NCI-H187 (cell line): ENCODE results near the gene NCS1.

ENCODE experiments used
- DNase-seq, 2 experiments: peaks; one replicate each; lab custom pipeline; 2025; lab: John Stamatoyannopoulos, UW

NCS1 gene

DNA sequence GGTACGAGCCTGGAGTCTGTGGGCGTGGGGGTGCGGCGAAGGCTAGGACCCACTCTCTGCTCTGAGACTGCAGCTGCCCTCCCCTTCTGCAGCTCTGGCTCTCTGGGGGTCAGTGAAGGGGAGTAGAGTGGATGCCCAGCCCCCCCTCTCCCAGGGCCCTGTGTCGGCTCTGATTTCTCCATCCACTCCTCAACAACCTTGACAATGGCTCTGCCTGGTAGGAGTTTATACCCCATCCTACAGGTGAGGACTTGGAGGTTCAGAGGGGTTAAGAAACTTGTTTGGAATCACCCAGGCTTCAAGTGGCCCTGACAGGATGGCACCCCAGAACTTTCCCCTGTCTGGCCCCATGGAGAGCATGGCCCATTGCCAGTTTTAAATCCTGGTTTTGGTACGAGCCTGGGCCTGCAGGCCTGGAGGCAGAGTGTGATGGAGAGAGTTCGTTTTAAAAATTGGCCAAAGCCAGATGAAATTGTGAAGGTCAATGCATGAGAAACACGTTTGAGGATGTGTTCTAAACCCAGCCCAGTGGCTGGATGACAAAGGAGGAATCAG, 22.3 kb downstream of the NCS1 start:
- DNase-seq: no peak

DNA sequence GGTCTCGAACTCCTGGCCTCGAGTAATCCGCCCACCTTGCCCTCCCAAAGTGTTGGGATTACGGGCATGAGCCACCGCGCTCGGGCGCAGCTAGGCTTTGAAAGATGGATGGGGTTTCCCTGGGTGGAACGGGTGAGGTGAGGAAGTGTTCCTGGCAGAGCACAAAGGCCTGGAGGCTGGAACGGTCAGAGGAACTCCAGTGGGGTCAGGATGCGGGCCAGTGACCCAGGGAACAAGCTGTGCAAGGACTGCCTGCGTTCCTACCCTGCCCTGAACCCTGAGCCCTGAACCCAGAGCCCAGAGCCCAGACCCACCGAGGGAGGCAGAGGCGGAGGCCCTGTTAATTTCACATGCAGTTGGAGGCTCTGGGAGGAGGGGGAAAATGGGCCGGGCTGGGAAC, 23.4 kb downstream of the NCS1 start:
- DNase-seq: no peak

DNA sequence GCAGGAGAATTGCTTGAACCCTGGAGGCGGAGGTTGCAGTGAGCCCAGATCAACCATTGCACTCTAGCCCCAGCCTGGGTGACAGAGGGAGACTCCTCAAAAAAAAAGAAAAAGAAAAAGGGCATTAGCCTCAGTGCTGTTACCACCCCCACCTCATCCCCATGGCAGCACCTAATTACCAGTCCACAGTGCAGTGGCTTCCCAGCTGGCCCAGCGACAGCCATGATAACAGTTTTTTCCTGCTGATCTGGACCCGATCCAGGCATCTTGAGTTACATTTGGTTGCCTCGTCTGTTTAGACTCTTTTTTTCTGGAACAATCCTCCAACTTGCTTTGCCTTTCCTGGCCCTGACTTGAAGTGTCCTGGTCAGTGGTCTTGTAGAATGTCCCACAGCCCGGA, 24.4 kb downstream of the NCS1 start:
- no peak for DNase-seq

DNA sequence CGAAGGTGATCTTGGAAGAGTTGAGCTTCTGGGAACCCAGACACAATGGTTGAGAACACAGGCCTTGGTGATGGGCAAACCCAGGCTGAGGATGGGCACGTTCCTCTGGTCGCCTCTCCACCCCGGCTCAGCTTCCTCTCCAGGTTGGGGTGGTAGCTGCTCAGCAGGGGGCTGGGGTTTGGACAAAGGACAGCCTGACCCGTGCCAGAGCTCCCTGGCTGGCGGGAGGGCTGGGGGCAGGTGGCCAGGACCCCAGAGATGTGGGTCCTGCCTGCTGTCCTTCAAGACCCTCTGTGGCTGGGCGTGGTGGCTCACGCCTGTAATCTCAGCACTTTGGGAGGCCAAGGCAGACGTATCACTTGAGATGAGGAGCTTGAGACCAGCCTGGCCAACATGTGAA, 25.2 kb downstream of the NCS1 start:
- DNase-seq: no peak

DNA sequence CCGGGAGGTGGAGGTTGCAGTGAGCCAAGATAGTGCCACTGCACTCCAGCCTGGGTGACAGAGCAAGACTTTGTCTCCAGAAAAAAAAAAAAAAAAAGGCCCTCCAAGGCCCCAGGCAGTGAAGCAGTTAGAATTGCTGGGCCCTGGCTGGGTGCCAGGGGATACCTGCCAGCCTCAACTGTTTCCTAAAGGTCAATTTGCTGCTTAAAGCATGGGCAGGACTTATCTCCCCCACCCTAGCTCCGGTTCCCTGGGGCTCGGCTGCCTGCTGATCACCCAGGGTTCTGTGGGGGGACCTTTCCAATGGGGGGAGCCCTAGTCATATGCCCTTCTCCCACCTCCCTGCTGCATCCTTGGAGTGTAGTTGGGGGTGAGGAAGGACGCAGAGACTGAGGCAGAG, 25.7 kb downstream of the NCS1 start:
- DNase-seq: no peak

DNA sequence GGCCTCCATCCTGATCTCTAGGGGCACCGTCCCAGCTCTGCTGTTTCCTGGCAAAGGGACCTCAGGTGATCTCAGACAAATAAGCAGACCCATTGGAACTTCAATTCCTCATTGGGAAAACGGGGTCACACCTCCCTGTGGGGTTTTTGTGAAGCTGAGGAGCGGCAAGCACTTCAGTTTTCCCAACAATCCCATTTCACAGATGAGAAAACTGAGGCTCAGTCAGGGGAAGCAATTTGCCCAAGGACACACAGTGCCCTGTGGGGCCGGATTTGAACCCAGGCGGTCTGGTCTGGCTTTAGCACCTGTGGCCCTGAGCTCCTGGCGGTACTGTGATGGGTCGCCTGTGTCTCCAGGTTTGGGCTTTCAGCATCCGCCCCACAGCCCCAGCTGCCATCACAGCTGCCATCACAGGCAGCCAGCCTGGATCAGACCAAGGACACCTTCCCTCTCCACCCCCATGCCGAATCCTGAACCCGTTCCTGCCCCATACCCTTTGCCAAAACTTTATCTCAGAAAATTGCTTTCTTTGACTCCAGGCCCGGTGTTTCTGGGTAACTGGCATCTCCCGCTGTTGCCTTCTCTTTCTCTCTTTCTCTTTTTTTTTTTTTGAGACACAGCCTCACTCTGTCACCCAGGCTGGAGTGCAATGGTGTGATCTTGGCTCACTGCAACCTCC, 26.4 kb downstream of the NCS1 start:
- no peak for DNase-seq

DNA sequence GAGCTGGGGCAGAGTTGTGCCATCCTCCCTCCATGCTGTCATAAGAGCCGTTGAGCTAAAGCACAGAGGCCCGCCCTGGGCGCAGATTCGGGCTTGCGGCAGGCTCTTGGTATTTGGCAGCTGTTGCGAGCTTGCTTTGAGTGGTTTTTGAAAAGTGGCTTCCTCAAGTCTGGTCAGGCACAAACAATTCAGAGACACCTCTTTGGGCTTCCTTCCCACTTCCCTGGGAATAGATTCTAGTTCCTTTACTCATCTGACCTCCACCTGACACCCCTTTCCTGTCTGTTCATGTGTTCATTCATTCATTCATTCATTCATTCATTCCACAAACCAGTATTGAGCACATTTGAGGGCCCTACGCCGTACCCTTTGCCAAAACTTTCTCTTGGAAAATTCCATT, 27.4 kb downstream of the NCS1 start:
- DNase-seq: no peak

DNA sequence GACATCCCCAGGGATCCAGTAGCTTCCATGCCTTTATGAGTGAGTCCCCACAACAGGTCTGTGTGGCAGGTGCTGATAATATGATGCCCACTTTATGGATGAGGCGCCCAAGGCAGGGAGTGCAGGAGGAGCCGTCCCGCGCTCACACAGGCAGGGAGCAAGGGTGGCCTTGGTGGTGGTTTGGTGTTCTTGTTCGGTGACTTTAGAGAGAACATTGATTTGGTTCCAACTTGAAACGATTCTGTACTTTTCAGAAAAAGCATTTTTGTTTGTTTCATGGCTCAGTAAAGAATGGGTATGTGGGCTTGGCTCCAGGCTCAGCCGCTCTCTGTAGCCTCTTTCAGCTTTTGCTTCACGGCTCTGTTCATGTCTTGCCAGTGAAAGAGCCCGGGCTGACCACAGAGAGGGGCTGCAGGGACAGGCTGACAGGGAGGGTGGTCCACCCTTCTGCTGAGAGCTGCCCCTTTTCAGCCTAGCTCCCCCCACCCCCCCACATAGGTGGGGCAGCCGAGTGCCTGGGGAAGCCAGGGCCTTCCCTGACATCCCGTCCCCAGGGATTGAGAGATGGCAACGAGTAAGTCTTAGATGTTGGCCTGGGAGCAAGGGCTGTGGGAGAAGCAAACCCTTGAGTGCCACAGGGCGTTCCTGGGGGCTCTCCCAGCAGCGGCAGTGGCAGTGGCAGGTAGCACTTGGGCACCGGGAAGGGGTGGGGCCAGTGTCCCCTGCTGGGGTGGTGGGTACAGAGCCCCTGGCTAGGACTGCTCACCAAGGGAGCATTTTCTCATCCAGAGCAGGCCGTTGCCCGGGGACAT, 28.0 kb downstream of the NCS1 start:
- no peak for DNase-seq

DNA sequence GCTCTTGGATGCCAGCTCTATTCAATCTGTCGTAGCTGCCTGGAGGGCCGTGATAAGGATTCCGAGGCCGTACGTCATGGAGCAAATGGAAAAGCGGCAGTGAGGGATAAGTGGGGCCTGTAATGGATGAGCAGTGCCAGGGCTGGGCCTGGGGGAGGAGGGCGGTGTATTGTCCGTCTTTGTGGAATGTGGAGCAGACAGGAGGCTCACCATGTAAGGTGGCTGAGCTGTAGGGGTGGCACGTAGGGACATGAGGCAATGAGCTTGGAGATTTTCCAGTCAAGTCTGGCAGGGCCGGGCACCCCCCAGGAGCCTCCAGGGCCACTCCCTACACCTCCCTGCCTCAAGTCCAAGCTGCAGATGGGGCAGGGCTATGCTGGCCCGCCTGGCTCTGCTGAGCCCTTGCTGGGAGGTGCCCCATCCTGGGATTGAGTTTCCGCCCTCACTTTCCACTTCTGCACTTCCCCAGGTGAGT, 29.2 kb downstream of the NCS1 start:
- no peak for DNase-seq

DNA sequence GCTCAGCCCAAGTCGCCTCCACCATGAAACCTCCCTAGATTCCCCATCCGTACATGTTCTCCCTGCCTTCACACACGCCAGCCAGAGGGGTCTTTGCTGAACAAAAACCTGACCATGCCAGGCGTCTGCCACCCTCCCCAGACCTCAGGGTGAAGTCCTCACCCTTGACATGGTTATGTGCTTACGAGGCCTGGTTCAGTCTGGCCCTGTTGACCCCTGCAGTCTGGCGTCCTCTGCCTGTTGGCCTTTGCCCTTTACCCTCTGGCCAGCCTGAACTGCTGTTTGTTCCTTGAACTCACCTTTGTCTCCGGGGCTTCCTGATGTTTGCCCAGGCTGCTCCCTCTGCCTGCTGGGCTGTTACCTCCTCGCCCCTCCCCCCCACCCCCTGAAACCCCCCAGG, 29.8 kb downstream of the NCS1 start:
- DNase-seq: no peak

DNA sequence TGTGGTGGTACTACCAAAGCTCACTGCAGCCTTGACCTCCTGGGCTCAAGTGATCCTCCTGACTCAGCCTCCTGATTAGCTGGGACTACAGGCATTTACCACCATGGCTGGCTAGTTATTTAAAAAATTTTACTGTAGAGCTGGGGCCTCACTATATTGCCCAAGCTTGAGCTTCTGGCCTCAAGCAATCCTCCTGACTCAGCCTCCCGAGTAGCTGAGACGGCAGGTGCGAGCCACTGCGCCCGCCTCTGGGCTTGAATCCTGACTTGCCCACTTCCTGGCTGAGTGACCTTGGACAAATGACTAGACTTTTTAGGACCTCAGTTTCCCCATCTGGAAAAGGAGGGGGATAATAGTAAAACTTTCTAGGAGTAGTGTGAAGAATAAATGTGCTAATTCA, 32.1 kb downstream of the NCS1 start:
- DNase-seq: no peak

DNA sequence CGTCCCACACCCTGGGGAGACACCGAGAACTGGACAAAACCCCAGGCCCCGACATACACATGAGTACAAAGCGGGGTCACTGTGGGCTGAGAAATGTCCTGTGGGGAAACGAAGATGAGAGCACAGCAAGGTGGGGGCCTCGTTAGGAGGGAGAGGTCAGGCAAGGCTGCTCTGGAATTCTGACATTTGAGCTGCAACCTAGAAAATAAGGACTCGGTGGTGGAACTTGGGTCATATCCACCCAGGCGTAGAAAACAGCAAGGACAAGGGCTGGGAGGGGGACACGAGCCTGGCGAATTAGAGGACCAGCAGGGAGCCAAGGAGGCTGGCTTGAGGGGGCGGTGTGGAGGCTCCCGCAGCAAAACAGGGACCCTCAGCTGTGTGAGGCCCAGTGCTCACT, 32.8 kb downstream of the NCS1 start:
- DNase-seq: no peak

DNA sequence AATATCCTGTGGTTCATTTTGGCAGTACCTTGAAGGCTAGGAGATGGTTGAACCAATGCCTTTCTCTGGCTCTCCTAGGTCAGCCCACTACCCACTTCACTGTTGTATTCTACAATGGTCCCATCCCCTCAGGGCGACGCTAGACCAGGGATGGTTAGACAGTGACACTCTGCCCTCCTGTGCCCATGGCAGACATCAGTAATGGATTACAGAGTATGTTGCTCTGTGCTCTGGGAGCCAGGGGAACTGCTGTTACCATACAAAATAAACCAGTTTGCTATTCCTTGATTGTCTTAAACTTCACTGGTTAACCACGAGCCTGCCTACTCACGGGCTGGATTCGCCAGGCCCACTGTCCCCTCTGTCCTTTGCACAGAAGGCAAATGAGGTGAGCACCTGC, 33.7 kb downstream of the NCS1 start:
- DNase-seq: no peak

DNA sequence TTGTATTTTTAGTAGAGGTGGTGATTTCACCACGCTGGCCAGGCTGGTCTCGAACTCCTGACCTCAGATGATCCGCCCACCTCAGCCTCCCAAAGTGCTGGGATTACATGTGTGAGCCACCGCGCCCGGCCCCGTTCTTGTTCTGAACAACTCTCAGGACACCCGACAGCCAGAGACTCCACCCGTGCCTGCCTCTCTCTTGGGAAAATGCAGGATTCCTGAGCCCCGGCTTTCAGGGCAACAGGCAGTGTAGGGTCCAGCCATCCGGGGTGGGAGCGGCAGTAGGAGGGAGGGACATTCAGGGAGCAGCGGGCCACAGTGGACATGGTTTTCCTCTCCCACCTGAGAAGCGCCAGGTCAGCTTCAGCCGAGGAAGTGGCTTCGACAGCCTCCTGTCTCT, 34.4 kb downstream of the NCS1 start:
- no peak for DNase-seq

DNA sequence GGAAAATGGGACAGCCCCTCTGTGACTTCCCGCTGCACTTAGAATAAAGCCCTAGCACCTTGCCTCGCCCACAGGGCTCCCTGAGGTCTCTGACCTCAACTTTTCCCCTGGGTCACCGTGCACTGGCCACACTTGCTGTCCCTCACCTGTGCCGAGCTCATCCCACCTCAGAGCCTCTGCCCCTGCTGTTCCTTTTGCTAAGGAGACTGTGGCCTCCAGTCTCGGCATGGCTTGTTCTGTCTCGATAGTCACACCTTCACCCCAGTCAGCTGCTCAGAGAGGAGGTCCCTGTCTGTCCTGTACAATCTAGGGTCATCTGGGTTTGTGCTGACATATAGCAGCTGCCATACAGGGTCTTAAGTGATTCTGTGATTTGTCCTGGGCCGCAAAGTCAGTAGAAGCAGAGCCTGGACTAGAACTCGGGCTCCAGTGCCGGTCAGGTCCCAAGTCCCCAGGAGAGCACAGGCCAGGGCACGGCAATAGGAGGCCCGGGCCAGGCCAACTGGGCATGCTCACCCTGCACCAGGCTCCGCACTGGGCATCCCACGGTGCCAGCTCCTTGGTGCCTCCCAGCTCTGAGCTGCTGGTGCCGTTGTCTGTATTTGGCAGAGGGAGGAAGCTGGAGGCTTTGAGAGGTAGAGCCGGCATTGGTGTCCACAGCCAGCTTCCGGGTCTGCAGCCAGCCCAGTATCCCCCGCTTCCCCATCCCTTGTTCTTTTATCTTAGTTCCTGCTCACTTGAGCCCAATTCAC, 35.2 kb downstream of the NCS1 start:
- no peak for DNase-seq

DNA sequence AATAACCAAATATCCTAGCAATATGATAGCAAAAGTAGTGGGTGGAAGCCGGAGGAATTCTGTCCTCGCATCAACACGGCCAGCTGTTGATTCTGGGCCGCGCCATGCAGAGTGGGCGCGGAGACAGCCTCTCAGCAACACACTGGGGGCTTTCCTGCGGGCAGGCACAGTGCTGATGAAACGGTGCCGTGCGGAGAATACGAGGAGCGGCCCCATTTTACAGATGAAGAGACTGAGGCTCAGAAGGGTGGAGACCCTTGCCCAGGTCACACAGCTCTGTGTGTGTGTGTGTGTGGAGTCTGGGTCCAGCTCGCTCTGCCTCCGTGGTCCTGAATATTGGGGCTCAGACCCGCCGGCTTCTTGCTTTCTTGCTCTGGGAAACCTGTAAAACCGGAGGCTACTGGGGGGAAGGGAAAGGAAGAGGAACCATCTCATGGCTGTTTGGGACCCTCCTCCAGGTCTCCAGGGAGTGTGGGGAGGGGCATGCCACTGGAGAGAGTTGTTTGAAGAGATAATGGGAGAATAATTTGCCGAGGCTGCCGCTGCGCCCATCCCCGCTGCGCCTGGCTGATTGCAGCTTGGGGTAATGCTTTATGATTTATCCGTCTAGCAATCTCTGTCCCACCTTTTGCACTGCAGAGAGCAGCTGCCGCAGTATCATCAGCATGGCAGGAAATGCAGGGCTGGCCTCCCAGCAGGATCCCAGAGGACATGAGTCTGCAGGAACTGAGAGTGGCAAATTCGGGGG, 36.6 kb downstream of the NCS1 start:
- no peak for DNase-seq

DNA sequence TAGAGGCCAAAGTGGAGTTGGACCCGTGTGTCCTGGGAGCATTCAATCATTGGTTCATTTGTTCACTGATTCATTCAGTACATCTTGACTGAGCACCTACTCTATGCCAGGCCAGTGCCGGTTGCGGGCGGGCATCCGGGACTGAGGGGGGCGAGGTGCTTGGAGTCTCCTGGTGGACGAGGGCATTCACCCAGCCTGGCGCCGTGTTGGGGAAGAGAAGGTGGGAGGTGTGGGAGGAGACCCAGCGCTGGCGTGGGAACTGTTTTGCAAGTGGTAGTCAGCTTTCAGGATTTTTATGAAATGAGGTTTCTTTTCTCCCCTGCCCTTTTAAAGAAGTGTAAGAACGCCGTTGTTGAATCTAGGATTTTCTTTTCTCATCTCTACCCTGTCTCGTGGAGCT, 37.2 kb downstream of the NCS1 start:
- no peak for DNase-seq

DNA sequence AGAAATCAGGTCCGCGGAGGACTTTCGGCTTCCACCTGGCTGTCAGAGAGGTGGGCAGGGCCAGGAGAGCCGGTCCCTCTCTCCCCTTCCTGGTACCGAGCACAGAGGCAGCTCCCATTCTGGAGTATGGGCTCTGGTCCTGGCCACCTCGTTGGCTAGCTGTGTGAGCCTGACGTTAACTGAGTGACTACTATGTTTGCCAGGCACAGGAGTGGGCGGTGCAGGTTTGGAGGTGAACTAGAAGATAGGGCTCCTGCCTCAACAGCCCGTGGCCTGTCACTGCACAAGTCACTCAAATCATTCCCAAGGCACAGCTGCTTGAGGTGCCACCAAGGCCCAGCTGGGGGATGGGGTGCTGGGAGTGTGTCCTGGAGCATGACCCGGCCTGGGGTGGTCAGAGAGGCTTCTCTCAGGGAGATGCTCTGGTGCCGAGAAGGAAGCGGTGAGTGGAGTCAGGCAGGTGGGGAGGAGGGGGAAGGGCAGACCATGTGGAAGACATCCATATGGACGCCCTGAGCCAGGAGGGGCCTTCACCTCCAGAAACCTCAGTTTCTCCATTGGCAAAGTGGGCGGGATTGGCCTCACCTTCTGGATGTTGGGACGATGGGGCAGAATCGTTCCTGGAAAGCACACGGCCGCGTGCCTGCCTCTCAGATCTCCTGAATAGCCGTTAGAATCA, 39.5 kb downstream of the NCS1 start:
- no peak for DNase-seq

DNA sequence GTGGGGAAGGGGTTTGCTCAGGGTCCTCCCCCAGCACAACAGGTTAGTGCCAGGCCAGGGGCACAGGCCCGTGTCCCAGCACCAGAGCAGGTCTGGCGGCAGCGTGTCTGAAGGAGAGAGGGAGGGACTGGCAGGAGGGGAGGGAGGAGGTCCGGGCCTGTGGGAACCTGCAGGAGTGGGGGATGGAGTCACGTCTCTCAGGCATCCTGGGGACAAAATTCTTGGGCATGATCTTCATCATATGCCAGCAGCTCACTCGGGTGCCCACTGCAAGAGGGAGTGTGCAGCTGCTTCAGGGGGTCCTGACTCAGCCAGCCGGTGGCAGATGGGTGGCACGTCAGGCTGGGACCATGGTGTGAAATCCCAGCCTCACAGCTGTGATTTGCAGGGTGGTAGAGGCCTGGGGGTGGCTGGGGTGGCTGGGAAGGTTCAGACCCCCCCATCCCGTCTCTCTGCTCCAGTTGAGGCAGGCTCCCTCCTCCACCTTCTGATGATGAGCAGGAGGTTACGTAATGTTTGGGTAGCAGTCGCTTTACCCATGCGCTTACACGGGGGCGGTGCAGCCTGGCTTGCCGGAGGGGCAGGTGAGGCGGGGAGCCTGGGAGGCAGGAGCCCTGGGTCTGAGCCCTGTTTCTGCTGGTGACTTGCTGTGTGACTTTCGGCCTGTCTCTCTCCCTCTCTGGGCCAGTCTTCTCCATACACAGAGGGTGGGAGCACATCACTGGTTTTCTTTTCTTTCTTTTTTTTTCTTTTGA, 40.5 kb downstream of the NCS1 start:
- no peak for DNase-seq

DNA sequence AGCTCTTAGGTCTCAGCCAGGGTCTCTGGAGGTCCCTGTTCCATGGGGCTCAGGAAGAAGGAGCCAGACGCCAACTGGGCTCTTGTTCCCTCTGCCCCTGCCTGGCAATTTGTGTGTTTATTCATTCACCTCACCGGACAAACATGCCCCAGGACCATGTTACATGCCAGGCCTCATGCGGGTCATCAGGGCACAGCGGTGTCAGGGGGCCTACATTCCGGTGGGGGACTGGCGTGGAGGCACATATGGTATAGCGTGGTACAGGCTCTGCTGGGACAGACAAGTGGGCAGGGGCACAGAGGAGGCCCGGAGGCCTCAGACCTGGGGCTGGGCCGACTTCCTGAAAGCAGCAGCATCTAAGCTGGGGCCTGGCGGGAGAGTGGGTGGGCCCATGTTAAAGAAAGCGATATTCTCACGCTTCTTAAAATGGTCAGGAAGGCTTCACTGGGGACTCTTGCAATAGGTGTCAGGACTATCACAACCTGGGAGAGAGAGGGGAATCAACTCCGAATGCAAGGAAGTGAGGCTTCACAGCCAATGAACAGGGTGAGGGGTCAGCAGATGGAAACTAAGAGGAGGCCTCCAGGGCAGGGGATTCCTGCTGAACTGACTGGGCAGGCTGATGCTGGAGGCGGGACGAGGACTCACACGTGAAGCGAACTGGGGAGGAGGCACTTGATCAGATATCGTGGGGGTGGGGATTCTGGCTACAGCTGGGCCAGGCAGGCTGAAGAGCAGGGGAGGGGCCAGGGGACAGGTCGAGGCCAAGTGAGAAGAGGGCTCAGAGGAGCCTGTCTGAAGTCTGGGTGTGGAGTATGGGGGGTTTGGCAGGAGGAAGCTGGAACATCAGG, 41.9 kb downstream of the NCS1 start:
- DNase-seq: no peak
